Parathyroid adenoma (tissue), 2 donors: ENCODE data around the gene SCNN1G.

ENCODE experiments used
- H2AFZ ChIP-seq: fragments of 300-600 bp; sonication (generic); one replicate; pipeline ENCODE4 v1.7.0; 2017; ENCODE audit warnings: antibody characterized with exemption, mild to moderate bottlenecking
- H3K27ac ChIP-seq: fragments of 300-600 bp; sonication (generic); one replicate; pipeline ENCODE4 v1.7.0; 2017
- H3K27me3 ChIP-seq: fragments of 300-600 bp; sonication (generic); one replicate; pipeline ENCODE4 v1.7.0; 2017; ENCODE audit warnings: low read length; ENCODE audit not compliant: control insufficient read depth, insufficient read depth
- H3K36me3 ChIP-seq: fragments of 300-600 bp; sonication (generic); one replicate; pipeline ENCODE4 v1.7.0; 2017; ENCODE audit warnings: low read length; ENCODE audit not compliant: control insufficient read depth, insufficient read depth
- H3K4me1 ChIP-seq: fragments of 300-600 bp; sonication (generic); one replicate; pipeline ENCODE4 v1.7.0; 2017; ENCODE audit warnings: control low read depth
- H3K4me2 ChIP-seq: fragments of 300-600 bp; sonication (generic); one replicate; pipeline ENCODE4 v1.7.0; 2017; ENCODE audit warnings: low read length
- H3K4me3 ChIP-seq: fragments of 300-600 bp; sonication (generic); one replicate; pipeline ENCODE4 v1.7.0; 2017; ENCODE audit warnings: low read depth, low read length
- H3K79me2 ChIP-seq: fragments of 300-600 bp; sonication (generic); one replicate; pipeline ENCODE4 v1.7.0; 2017; ENCODE audit warnings: control low read depth
- H3K9ac ChIP-seq: fragments of 300-600 bp; sonication (generic); one replicate; pipeline ENCODE4 v1.7.0; 2017; ENCODE audit warnings: mild to moderate bottlenecking
- H3K9me3 ChIP-seq: fragments of 300-600 bp; sonication (generic); one replicate; pipeline ENCODE4 v1.7.0; 2017; ENCODE audit warnings: low read length; ENCODE audit not compliant: control insufficient read depth
- TF ChIP-seq, protein P1 (sequence below): fragments of 300-600 bp; sonication (generic); IDR thresholded peaks from one replicate; pipeline ENCODE4 v1.7.0; 2017; ENCODE audit warnings: antibody characterized with exemption, mild to moderate bottlenecking
- donor health status: primary hyperparathyroidism.

The SCNN1G gene

DNA sequence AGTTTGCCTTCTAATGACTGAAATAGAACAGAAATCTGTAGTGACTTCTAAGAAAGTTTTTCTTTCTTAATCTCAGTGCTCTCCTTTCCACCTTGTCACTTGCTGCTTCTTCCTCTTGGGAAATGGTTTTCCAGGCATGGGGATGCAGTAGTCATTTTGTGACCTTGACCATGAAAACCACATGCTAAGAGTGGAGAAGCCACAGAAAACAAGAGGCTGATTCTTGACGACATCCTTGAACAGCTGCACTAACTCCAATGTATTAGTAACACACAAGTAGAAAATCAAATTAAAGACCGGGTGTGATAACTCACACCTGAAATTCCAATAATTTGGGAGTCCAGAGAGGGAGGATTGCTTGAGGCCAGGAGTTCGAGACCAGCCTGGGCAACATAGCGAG, 17.8 kb upstream of the SCNN1G start:
- no peak overlapping the region for H3K4me2 ChIP-seq
- H3K27me3 ChIP-seq: no peaks in the 10 kb centered on the region
- no peak overlapping the region for H3K9ac ChIP-seq
- H3K4me3 ChIP-seq: no peak overlapping the region
- no peak overlapping the region for H2AFZ ChIP-seq
- no peak overlapping the region for H3K27ac ChIP-seq
- TF ChIP-seq, protein P1, sequence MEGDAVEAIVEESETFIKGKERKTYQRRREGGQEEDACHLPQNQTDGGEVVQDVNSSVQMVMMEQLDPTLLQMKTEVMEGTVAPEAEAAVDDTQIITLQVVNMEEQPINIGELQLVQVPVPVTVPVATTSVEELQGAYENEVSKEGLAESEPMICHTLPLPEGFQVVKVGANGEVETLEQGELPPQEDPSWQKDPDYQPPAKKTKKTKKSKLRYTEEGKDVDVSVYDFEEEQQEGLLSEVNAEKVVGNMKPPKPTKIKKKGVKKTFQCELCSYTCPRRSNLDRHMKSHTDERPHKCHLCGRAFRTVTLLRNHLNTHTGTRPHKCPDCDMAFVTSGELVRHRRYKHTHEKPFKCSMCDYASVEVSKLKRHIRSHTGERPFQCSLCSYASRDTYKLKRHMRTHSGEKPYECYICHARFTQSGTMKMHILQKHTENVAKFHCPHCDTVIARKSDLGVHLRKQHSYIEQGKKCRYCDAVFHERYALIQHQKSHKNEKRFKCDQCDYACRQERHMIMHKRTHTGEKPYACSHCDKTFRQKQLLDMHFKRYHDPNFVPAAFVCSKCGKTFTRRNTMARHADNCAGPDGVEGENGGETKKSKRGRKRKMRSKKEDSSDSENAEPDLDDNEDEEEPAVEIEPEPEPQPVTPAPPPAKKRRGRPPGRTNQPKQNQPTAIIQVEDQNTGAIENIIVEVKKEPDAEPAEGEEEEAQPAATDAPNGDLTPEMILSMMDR: no peak
- H3K79me2 ChIP-seq: no peaks in the 10 kb centered on the region
- H3K36me3 ChIP-seq: no peaks in the 10 kb centered on the region
- no peaks in the 10 kb centered on the region for H3K9me3 ChIP-seq
- H3K4me1 ChIP-seq: peaks cover 10% of the 10 kb centered on the region

DNA sequence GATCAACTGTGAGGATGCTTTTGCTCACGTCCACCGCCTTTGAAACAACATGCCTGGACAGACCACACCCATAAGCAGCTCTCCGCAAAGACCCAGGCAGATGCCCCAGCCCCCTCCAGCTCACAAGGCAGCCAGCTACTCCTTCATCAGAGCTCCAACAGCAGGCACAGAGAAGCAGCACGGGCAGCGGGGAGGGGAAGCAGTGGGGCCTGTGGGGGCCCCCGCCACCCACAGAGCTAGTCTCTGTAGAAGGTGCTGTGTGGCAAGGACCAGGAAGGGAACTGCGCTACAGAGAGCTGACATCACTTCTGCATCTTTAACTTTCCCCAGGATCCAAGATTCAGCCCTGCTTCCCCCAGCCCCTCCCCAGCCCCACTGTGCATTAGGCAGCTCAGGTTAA, 10.0 kb upstream of the SCNN1G start:
- Histone ChIP-seq H3K27me3 (no peaks in the 10 kb centered on the region), H3K79me2 (no peaks in the 10 kb centered on the region), H3K9me3 (no peaks in the 10 kb centered on the region), H3K4me2 (no peak overlapping the region), H3K4me1 (no peaks in the 10 kb centered on the region), H2AFZ (no peak overlapping the region), H3K36me3 (no peaks in the 10 kb centered on the region), H3K27ac (no peak overlapping the region), H3K4me3 (no peak overlapping the region), H3K9ac (no peak overlapping the region)
- TF ChIP-seq, protein P1: no peak

DNA sequence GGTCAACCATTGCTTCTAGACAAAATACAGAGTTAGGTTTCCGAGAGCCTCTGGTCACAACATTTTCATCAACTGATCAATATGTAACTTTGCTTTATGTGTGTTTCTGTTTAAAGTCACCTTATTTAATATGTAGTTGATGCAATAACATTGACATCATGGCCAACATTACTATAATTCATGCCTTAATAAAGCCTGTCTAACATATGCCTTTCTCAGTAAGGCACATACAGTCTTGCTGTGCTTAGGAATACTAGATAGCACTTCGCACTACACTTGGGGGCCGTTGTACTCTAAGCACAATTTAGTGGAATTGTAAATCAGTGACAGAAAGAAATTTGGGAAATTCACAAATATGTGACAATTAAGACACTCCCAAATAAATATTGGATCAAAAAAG, 9.6 kb upstream of the SCNN1G start:
- H3K9ac ChIP-seq: no peak overlapping the region
- H3K4me3 ChIP-seq: no peak overlapping the region

DNA sequence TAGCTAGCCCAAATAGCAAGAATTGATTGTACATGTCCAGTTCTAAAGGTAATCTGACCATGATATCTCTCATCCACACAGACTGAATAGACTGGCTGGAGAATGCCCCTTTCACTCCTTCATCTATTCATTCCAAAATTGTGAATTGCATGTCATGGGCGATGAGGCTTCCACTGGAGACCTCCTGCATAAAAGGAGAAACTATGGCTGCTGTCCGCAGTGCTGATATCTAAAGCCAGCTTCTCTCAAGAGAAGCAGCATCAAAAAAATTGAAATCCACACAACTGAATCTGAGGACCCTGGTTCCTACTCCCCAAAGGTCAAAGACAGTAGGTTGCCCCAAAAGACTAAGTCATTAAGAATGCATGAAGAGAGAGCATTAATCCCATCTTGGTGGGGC, 7.9 kb upstream of the SCNN1G start:
- no peak overlapping the region for H3K4me3 ChIP-seq
- H3K79me2 ChIP-seq: no peaks in the 10 kb centered on the region
- no peak overlapping the region for H3K9ac ChIP-seq
- TF ChIP-seq, protein P1: no peak
- H3K4me1 ChIP-seq: no peaks in the 10 kb centered on the region
- H3K4me2 ChIP-seq: no peak overlapping the region
- H2AFZ ChIP-seq: no peak overlapping the region
- no peaks in the 10 kb centered on the region for H3K27me3 ChIP-seq
- H3K9me3 ChIP-seq: no peaks in the 10 kb centered on the region
- no peak overlapping the region for H3K27ac ChIP-seq
- no peaks in the 10 kb centered on the region for H3K36me3 ChIP-seq

More for the DNA sequence above, 9.6 kb upstream of the SCNN1G start:
- no peaks in the 10 kb centered on the region for H3K79me2 ChIP-seq
- no peaks in the 10 kb centered on the region for H3K4me1 ChIP-seq
- H2AFZ ChIP-seq: no peak overlapping the region
- H3K27ac ChIP-seq: no peak overlapping the region
- H3K36me3 ChIP-seq: no peaks in the 10 kb centered on the region
- no peak overlapping the region for H3K4me2 ChIP-seq
- TF ChIP-seq, protein P1: no peak
- no peaks in the 10 kb centered on the region for H3K27me3 ChIP-seq
- no peaks in the 10 kb centered on the region for H3K9me3 ChIP-seq

DNA sequence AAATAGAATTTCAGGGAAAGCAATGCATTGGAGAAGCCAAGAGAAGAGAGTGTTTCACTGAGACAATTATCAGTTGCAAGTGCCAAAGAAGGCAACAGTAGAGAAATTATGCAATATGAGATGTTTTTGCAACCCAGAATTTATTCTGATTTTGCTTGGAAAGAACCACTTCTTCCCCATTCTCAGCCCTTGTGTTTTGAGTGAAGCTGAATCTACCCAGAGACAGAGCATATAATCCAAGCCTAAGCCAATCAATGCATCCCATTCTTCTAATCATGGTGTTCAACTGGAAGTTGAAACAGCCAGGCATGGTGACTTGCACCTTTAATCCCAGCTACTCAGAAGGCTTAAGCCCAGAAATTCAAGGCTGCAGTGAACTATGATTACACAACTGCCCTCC, 6.9 kb upstream of the SCNN1G start:
- Histone ChIP-seq H3K27ac (no peak overlapping the region), H3K4me2 (no peak overlapping the region), H3K9ac (no peak overlapping the region), H3K9me3 (no peaks in the 10 kb centered on the region), H3K4me1 (no peaks in the 10 kb centered on the region), H3K79me2 (no peaks in the 10 kb centered on the region), H3K36me3 (no peaks in the 10 kb centered on the region), H3K27me3 (no peaks in the 10 kb centered on the region), H2AFZ (no peak overlapping the region), H3K4me3 (no peak overlapping the region)
- TF ChIP-seq, protein P1: no peak
